Effector memory CD4-positive, alpha-beta T cell (primary cell): ENCODE data around the gene LRMDA.

Source experiments
- DNase-seq, 3 donors: peaks; one replicate each; pipeline ENCODE4 v3.0.0-alpha.2; 2020
- H3K27ac ChIP-seq: 2 replicates; pipeline ENCODE4 v1.7.0; 2013; ENCODE audit warnings: mild to moderate bottlenecking, low read length, moderate library complexity; ENCODE audit not compliant: insufficient read depth, poor library complexity, severe bottlenecking
- H3K27me3 ChIP-seq: replicated peaks from 2 replicates; pipeline ENCODE4 v1.7.0; 2013; ENCODE audit warnings: mild to moderate bottlenecking, low read length; ENCODE audit not compliant: insufficient read depth, control insufficient read depth, poor library complexity, severe bottlenecking
- H3K36me3 ChIP-seq: 2 replicates; pipeline ENCODE4 v1.7.0; 2013; ENCODE audit warnings: mild to moderate bottlenecking, low read length, moderate library complexity; ENCODE audit not compliant: control insufficient read depth, insufficient read depth
- H3K4me1 ChIP-seq: 2 replicates; pipeline ENCODE4 v1.7.0; 2013; ENCODE audit warnings: low read length, mild to moderate bottlenecking; ENCODE audit not compliant: control insufficient read depth, insufficient read depth, poor library complexity, severe bottlenecking
- H3K4me3 ChIP-seq: 2 replicates; pipeline ENCODE4 v1.7.0; 2013; ENCODE audit warnings: low read length, low read depth, mild to moderate bottlenecking; ENCODE audit not compliant: insufficient read depth, poor library complexity, severe bottlenecking
- H3K9me3 ChIP-seq: 2 replicates; pipeline ENCODE4 v1.7.0; 2013; ENCODE audit warnings: mild to moderate bottlenecking, low read length, moderate library complexity; ENCODE audit not compliant: control insufficient read depth

LRMDA gene

DNA sequence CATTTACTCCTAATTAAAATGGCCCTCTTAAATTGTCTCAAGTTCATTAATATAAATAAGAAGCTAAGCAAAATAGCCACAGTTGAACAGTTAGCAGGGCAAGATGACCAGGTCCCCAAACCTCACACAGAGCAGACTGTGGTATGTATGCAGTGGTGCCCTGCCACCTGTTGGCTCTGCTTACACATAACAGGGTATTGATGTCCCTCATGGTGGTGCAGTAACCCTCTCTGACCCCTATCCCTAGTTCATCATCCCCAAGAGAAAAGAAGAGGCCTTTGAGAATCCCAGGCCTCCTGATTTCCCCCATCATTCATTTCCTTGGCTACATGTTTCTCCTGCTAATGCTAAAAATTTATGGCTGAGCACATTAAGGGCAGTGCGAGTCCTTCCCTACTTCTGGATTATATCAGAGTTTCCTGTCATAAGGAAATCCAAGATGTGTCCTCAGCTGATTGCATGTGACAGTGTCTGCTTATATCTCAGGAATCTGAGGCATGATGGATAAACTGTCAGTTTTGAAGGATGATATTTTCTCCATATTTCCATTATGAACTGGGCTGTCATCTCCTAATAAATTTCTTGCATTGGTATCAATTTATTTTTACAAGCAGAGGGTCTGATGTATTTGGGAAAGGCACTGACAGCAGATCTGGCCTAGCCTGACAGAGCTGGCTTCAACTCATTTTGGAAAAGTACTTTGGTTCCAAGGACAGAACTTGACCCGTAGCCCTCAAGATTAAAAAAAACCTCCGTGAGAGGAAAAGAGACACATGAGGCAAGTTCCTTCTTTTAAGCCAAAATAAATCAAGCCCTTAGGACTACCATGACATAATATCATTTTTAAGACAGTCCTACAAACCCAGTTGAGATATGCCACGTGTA is 880.6 kb downstream of the LRMDA start:
- no peaks in the 10 kb centered on the region for H3K4me1 ChIP-seq
- no peak for DNase-seq
- H3K36me3 ChIP-seq: no peaks in the 10 kb centered on the region
- H3K27me3 ChIP-seq: no peaks in the 10 kb centered on the region
- no peak overlapping the region for H3K27ac ChIP-seq
- no peaks in the 10 kb centered on the region for H3K9me3 ChIP-seq
- no peak overlapping the region for H3K4me3 ChIP-seq

DNA sequence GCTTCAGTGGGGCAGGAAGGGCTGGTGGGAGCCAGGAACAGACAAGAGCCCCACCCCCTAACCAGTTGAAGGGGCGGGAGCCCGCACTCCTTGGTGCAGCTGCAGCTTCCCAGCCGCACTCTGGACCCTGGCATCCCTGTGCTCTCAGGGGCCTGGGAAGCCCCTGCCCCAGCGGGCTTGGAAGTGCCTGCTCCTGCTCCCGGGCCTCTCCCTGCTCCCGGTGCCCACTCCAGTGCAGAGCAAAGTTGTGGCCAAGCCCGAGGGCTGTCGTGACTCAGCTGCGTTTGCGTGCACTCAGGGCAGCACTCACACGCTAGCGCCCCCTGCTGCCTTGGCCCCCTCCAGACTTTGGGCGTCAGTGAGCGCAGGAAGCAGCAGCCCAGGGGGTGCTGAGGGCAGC is 883.8 kb downstream of the LRMDA start:
- Histone ChIP-seq H3K27ac (no peak overlapping the region), H3K27me3 (no peaks in the 10 kb centered on the region), H3K4me3 (no peak overlapping the region), H3K4me1 (no peaks in the 10 kb centered on the region), H3K36me3 (no peaks in the 10 kb centered on the region), H3K9me3 (no peaks in the 10 kb centered on the region)
- no peak for DNase-seq

- no peaks in the 10 kb centered on the region for H3K9me3 ChIP-seq
- no peak overlapping the region for H3K27ac ChIP-seq
- DNase-seq: no peak
- H3K36me3 ChIP-seq: no peaks in the 10 kb centered on the region
- no peak overlapping the region for H3K4me3 ChIP-seq
- H3K4me1 ChIP-seq: no peaks in the 10 kb centered on the region
- H3K27me3 ChIP-seq: no peaks in the 10 kb centered on the region
Measured at GRCh38 chr10:76316234-76316633, 884.8 kb downstream of the LRMDA start.

- Histone ChIP-seq H3K9me3 (no peaks in the 10 kb centered on the region), H3K27ac (no peak overlapping the region), H3K27me3 (no peaks in the 10 kb centered on the region), H3K36me3 (no peaks in the 10 kb centered on the region), H3K4me3 (no peak overlapping the region), H3K4me1 (no peaks in the 10 kb centered on the region)
- DNase-seq: no peak
Measured at GRCh38 chr10:76317078-76317477, 885.7 kb downstream of the LRMDA start.

GRCh38 chr10:76318211-76318610 is 886.8 kb downstream of the LRMDA start:
- Histone ChIP-seq H3K27me3 (no peaks in the 10 kb centered on the region), H3K27ac (no peak overlapping the region), H3K36me3 (no peaks in the 10 kb centered on the region), H3K4me3 (no peak overlapping the region), H3K9me3 (no peaks in the 10 kb centered on the region), H3K4me1 (no peaks in the 10 kb centered on the region)
- no peak for DNase-seq

DNA sequence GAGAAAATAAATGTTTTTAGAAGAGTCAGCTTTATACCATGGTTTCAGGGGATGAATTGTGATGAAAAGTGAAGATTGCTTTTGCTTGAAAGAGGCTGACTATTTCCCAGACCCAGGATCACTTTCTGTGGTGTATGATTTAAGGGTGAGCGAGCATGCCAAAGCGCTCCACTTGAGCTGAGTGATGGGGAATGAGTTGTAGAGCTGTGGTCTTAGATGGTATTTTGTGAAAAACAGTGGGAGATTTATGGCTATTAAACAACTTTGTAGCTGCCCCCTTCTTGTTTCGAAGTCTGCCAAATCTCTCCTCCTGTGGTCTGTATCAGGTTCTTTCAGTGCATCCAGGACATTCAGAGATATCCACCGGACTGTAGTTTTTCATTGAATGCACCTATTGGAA is 888.2 kb downstream of the LRMDA start:
- Histone ChIP-seq H3K4me3 (no peak overlapping the region), H3K4me1 (no peaks in the 10 kb centered on the region), H3K27ac (no peak overlapping the region), H3K9me3 (no peaks in the 10 kb centered on the region), H3K36me3 (no peaks in the 10 kb centered on the region), H3K27me3 (no peaks in the 10 kb centered on the region)
- DNase-seq: no peak

DNA sequence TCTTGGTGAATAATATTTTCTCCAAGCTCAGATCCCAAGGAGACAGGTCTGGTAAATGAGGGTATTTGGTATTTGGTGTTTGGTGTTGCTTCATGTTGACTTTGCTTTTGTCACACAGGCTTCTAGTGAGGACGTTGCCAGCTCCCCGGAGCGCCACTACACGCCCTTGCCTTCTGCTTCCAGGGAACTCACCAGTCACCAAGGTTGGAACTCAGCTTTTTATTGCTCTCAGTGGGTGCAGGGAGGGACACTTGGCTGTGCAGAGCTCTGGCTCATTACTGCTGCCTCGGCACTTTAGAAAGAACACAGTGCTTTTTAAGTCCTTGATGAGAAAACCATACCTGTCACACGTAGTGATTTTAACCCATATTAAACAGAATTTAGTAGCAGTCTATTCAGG is 892.9 kb downstream of the LRMDA start:
- H3K4me1 ChIP-seq: no peaks in the 10 kb centered on the region

GRCh38 chr10:76327441-76327840 is 896.0 kb downstream of the LRMDA start:
- DNase-seq: no peak
- Histone ChIP-seq H3K27me3 (no peaks in the 10 kb centered on the region), H3K4me1 (no peaks in the 10 kb centered on the region), H3K27ac (no peak overlapping the region), H3K4me3 (no peak overlapping the region), H3K9me3 (no peaks in the 10 kb centered on the region), H3K36me3 (no peaks in the 10 kb centered on the region)

More for the DNA sequence above, 892.9 kb downstream of the LRMDA start:
- no peak for DNase-seq
- no peak overlapping the region for H3K27ac ChIP-seq
- H3K36me3 ChIP-seq: no peaks in the 10 kb centered on the region
- H3K27me3 ChIP-seq: no peaks in the 10 kb centered on the region
- no peak overlapping the region for H3K4me3 ChIP-seq
- no peaks in the 10 kb centered on the region for H3K9me3 ChIP-seq

DNA sequence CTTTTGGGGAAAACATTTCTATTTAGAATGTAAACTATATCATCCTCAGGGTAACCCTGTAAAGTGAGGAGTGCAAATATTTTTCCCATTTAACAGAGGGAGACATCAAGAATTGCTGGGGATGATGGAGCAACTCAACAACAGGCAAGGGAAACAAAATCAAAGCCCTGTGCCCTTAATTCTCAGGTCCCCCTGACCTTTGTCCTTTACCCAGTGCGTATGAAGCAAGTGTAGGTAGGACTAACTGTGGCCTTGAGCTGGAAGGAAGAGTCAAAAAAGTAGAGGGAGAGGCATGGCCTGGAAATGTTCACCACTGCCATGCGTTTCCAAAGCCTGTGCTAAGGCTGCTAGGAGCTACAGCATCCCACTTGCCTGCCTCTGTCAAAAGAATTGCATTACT is 896.9 kb downstream of the LRMDA start:
- no peaks in the 10 kb centered on the region for H3K27me3 ChIP-seq
- no peak overlapping the region for H3K27ac ChIP-seq
- DNase-seq: no peak
- H3K9me3 ChIP-seq: no peaks in the 10 kb centered on the region
- no peaks in the 10 kb centered on the region for H3K4me1 ChIP-seq
- H3K36me3 ChIP-seq: no peaks in the 10 kb centered on the region
- no peak overlapping the region for H3K4me3 ChIP-seq

GRCh38 chr10:76329891-76330575 is 898.6 kb downstream of the LRMDA start:
- Histone ChIP-seq H3K27ac (no peak overlapping the region), H3K4me1 (no peaks in the 10 kb centered on the region), H3K27me3 (no peaks in the 10 kb centered on the region), H3K36me3 (no peaks in the 10 kb centered on the region), H3K4me3 (no peak overlapping the region), H3K9me3 (no peaks in the 10 kb centered on the region)
- DNase-seq: no peak
